Mucosa of descending colon (tissue), 3 donors: ENCODE measurements around the gene UQCRHL. TPM values are rescaled to one million over a fixed set of nuclear protein-coding genes. Genes with fewer than 3 reads are reported as not detected.
"Not testable (repeated sequence)": the region's sequence is repeated elsewhere in the genome, so short reads cannot be mapped to it uniquely, and the experiment has no call there.

Source experiments
- ATAC-seq: fragments of 200-7000 bp; cut with Tn5 transposase; one replicate; pipeline ENCODE4 v1.9.1; 2020; ENCODE audit warnings: mild to moderate bottlenecking, moderate library complexity
- DNase-seq, 3 donors: peaks; one replicate each; pipeline ENCODE4 v3.0.0-alpha.2; 2020
- H3K36me3 ChIP-seq: fragments of 200-600 bp; one replicate; pipeline ENCODE4 v1.8.0; 2021; ENCODE audit warnings: low read depth, mild to moderate bottlenecking
- H3K4me1 ChIP-seq: fragments of 200-600 bp; one replicate; pipeline ENCODE4 v1.8.0; 2021; ENCODE audit warnings: low read depth, mild to moderate bottlenecking
- H3K4me3 ChIP-seq: fragments of 200-600 bp; one replicate; pipeline ENCODE4 v1.8.0; 2021; ENCODE audit warnings: mild to moderate bottlenecking
- H3K9me3 ChIP-seq: fragments of 200-600 bp; one replicate; pipeline ENCODE4 v1.8.0; 2021; ENCODE audit warnings: mild to moderate bottlenecking
- CTCF ChIP-seq: fragments of 200-600 bp; IDR thresholded peaks from one replicate; pipeline ENCODE4 v1.8.0; 2022; ENCODE audit warnings: antibody characterized with exemption, mild to moderate bottlenecking
- intact Hi-C, 2 donors: fragments of 100-400 bp; cut with DNase I in 1 of 2; cut with micrococcal nuclease in 1 of 2; formaldehyde crosslinking; loops; one replicate each; pipeline versions ENCODE4 v1.11.0 to v1.11.1; 2022; cut with DNase I, micrococcal nuclease
- long read RNA-seq, 2 donors: library from polyadenylated mRNA; unstranded; transcript quantifications; one replicate each; pipeline ENCODE4 v2.0.0, GENCODE V29; 2019 to 2021
- total RNA-seq, 3 donors: library from RNA; stranded (reverse); fragmentation: NEBNext Ultra II Directional in 2 of 3; extraction: Animal tissue kit (Norgen Biotek cat#: 25700) in 2 of 3; gene quantifications; one replicate each; pipeline versions ENCODE4 v1.2.1 to v1.2.4, GENCODE V29; 2021 to 2023
- donor health status: DM: no; HTN: no; CAD: no; lungs with moderate emphysema.
- donor health status: DM: no; HTN: no; CAD: no.
- donor health status: DM: no; HTN: yes; CAD: no.

UQCRHL gene
- 1 to 10 TPM; 1.7 to 2.4 (median 2.1) TPM for total RNA-seq
- long read RNA-seq, donor 1, result 0 reads
- long read RNA-seq, donor 2, partial matches to known transcripts, result 0 of 1 reads
- long read RNA-seq, donor 2, other reads (novel, unspliced or antisense), result 0 of 1 reads

- not testable (repeated sequence) for H3K4me1 ChIP-seq, H3K4me3 ChIP-seq, H3K36me3 ChIP-seq, H3K9me3 ChIP-seq, ATAC-seq, DNase-seq
- intact Hi-C loops, result loop anchor here in 1 of 2 donors (10.0 kb wide), 1 partner anchor 187 kb away; no protein-coding TSS in a partner anchor
Observed at GRCh38 chr1:15807549-15807948, at the start of gene UQCRHL. Gene UQCRHL (minus strand): TSS chr1:15807649. CDS start chr1:15807649, 0 bp downstream.

GRCh38 chr1:15856888-15857287 is 49.4 kb upstream of the UQCRHL start:
- H3K9me3 ChIP-seq, result no peaks in the 10 kb centered on the region
- H3K36me3 ChIP-seq, result no peaks in the 10 kb centered on the region
- H3K4me3 ChIP-seq, result no peak overlapping the region
- ATAC-seq (no peak), DNase-seq (no peak)
- peaks cover 9% of the 10 kb centered on the region for H3K4me1 ChIP-seq
- TF ChIP-seq CTCF, result no peak
- intact Hi-C loops, result no loop called here

GRCh38 chr1:15852828-15853302 is 45.4 kb upstream of the UQCRHL start:
- Histone ChIP-seq H3K4me3 (no peak overlapping the region), H3K36me3 (no peaks in the 10 kb centered on the region), H3K4me1 (peaks cover 22% of the 10 kb centered on the region), H3K9me3 (no peaks in the 10 kb centered on the region)
- DNase-seq (no peak), ATAC-seq (no peak)
- no peak for TF ChIP-seq CTCF
- intact Hi-C loops, result no loop called here

- no peak for TF ChIP-seq CTCF
- intact Hi-C loops, result no loop called here
- Histone ChIP-seq H3K4me1 (peaks cover 20% of the 10 kb centered on the region), H3K36me3 (no peaks in the 10 kb centered on the region), H3K9me3 (no peaks in the 10 kb centered on the region), H3K4me3 (no peak overlapping the region)
- ATAC-seq, result no peak
- DNase-seq, result no peak
Observed at GRCh38 chr1:15852036-15852827, 44.8 kb upstream of the UQCRHL start.

- H3K36me3 ChIP-seq, result no peaks in the 10 kb centered on the region
- no peak for DNase-seq
- ATAC-seq, result no peak
- intact Hi-C loops, result no loop called here
- no peak overlapping the region for H3K4me3 ChIP-seq
- H3K4me1 ChIP-seq, result peaks cover 19% of the 10 kb centered on the region
- H3K9me3 ChIP-seq, result no peaks in the 10 kb centered on the region
- TF ChIP-seq CTCF, result no peak
Observed at GRCh38 chr1:15851210-15852035, 44.0 kb upstream of the UQCRHL start.
